ENCODE measurements around the gene SLC23A3. TPM values are rescaled to one million over a fixed set of nuclear protein-coding genes. Genes with fewer than 3 reads are reported as not detected.
A peak's percentile ranks its signal among the peaks of the same experiment; 100 is the strongest.

The SLC23A3 gene
- total RNA-seq (ENCODE audit: low replicate concordance): 0.06 and 1.4 TPM in 2 replicates

GRCh38 chr2:219169930-219170654 lies at the start of gene SLC23A3:
Gene SLC23A3, minus strand, starts transcription at chr2:219170029. Its CDS starts 45 bp downstream, at chr2:219169984.
- Mint-ChIP-seq H3K4me1 (no peaks in the 10 kb centered on the region), H3K27ac (no peak within 1 kb of the TSS), H3K36me3 (peaks cover 5% of the 10 kb centered on the region), H3K9me3 (no peaks in the 10 kb centered on the region), H3K27me3 (ENCODE audit: insufficient read depth, low read depth) (peaks cover 8% of the 10 kb centered on the region), H3K4me3 (no peak within 1 kb of the TSS)
- H3K27me3 ChIP-seq: no peaks in the 10 kb centered on the region
- no peak within 1 kb of the TSS for H3K9ac ChIP-seq
- H3K27ac ChIP-seq: no peak within 1 kb of the TSS
- H3K36me3 ChIP-seq: no peaks in the 10 kb centered on the region
- no peaks in the 10 kb centered on the region for H3K79me2 ChIP-seq (ENCODE audit: low read depth)
- TF ChIP-seq CTCF (IDR thresholded peaks at IDR 0.05) (no peak), EZH2phosphoT487 (IDR thresholded peaks at IDR 0.05) (no peak), EZH2 (IDR thresholded peaks at IDR 0.05) (no peak)
- no peaks in the 10 kb centered on the region for H3K4me1 ChIP-seq
- DNase-seq (ENCODE audit: low spot score): no peak
- H2AFZ ChIP-seq (replicated peaks): no peak within 1 kb of the TSS
- peaks cover 7% of the 10 kb centered on the region for H4K20me1 ChIP-seq (ENCODE audit: low read depth)
- H3K4me2 ChIP-seq: no peak within 1 kb of the TSS
- H3K4me3 ChIP-seq: no peak within 1 kb of the TSS
- H3K9me3 ChIP-seq (ENCODE audit: low read depth): no peaks in the 10 kb centered on the region
- H3F3A ChIP-seq (ENCODE audit: low read depth): peaks cover 9% of the 10 kb centered on the region

- H3K27me3 ChIP-seq: no peaks in the 10 kb centered on the region
- H2AFZ ChIP-seq (replicated peaks): peak within 1 kb of the TSS; percentile 30
- Mint-ChIP-seq H3K27ac (peak within 1 kb of the TSS; percentile 63), H3K27me3 (ENCODE audit: insufficient read depth, low read depth) (peaks cover 16% of the 10 kb centered on the region), H3K4me1 (peaks cover 19% of the 10 kb centered on the region), H3K36me3 (peaks cover 22% of the 10 kb centered on the region), H3K9me3 (no peaks in the 10 kb centered on the region), H3K4me3 (peak within 1 kb of the TSS; percentile 90)
- no peak within 1 kb of the TSS for H3K27ac ChIP-seq
- no peaks in the 10 kb centered on the region for H3K79me2 ChIP-seq (ENCODE audit: low read depth)
- H3F3A ChIP-seq (ENCODE audit: low read depth): peaks cover 27% of the 10 kb centered on the region
- no peak within 1 kb of the TSS for H3K9ac ChIP-seq
- no peaks in the 10 kb centered on the region for H3K9me3 ChIP-seq (ENCODE audit: low read depth)
- DNase-seq (ENCODE audit: low spot score): peak; percentile 91
- peaks cover 4% of the 10 kb centered on the region for H3K4me1 ChIP-seq
- H3K4me2 ChIP-seq: peak within 1 kb of the TSS; percentile 79
- H3K4me3 ChIP-seq: peak within 1 kb of the TSS; percentile 47
- peaks cover 10% of the 10 kb centered on the region for H4K20me1 ChIP-seq (ENCODE audit: low read depth)
- TF ChIP-seq CTCF (IDR thresholded peaks at IDR 0.05) (no peak), EZH2phosphoT487 (IDR thresholded peaks at IDR 0.05) (no peak), EZH2 (IDR thresholded peaks at IDR 0.05) (no peak)
- no peaks in the 10 kb centered on the region for H3K36me3 ChIP-seq
Observed at GRCh38 chr2:219218732-219219701, 49.2 kb upstream of the SLC23A3 start, which contains the start of gene ABCB6. Gene ABCB6, minus strand, starts transcription at chr2:219218958. Its CDS starts 285 bp downstream, at chr2:219218673.

- peak overlapping the region; percentile 90 for H3K4me3 Mint-ChIP-seq
- Histone ChIP-seq H3K9me3 (ENCODE audit: low read depth) (no peaks in the 10 kb centered on the region), H3K27me3 (no peaks in the 10 kb centered on the region), H4K20me1 (ENCODE audit: low read depth) (peaks cover 10% of the 10 kb centered on the region), H3F3A (ENCODE audit: low read depth) (peaks cover 27% of the 10 kb centered on the region), H3K27ac (no peak overlapping the region), H3K79me2 (ENCODE audit: low read depth) (no peaks in the 10 kb centered on the region), H3K9ac (no peak overlapping the region), H3K4me1 (peaks cover 4% of the 10 kb centered on the region), H3K36me3 (no peaks in the 10 kb centered on the region), H2AFZ (replicated peaks) (peak overlapping the region; percentile 30), H3K4me2 (peak overlapping the region; percentile 79), H3K4me3 (peak overlapping the region; percentile 47)
- TF ChIP-seq CTCF (IDR thresholded peaks at IDR 0.05) (no peak), EZH2 (IDR thresholded peaks at IDR 0.05) (no peak), EZH2phosphoT487 (IDR thresholded peaks at IDR 0.05) (no peak)
- peaks cover 21% of the 10 kb centered on the region for H3K36me3 Mint-ChIP-seq
- peaks cover 14% of the 10 kb centered on the region for H3K27me3 Mint-ChIP-seq (ENCODE audit: insufficient read depth, low read depth)
- no peaks in the 10 kb centered on the region for H3K9me3 Mint-ChIP-seq
- H3K4me1 Mint-ChIP-seq: peaks cover 19% of the 10 kb centered on the region
- H3K27ac Mint-ChIP-seq: no peak overlapping the region
- peak; percentile 86 for DNase-seq (ENCODE audit: low spot score)
Observed at GRCh38 chr2:219218217-219218731, 48.4 kb upstream of the SLC23A3 start.
